Stomach smooth muscle (tissue), 2 donors: ENCODE measurements around the gene ZNF644.

ENCODE experiments used
- H3K27ac ChIP-seq: one replicate; pipeline ENCODE4 v1.7.0; 2013; ENCODE audit warnings: mild to moderate bottlenecking, low read length, inconsistent platforms
- H3K27me3 ChIP-seq, 2 donors: one replicate each; pipeline ENCODE4 v1.7.0; 2013; ENCODE audit warnings: low read length in 2 of 2; ENCODE audit not compliant: insufficient read depth in 2 of 2, control insufficient read depth in 1 of 2
- H3K36me3 ChIP-seq, 2 donors: one replicate each; pipeline ENCODE4 v1.7.0; 2013; ENCODE audit warnings: low read length in 2 of 2; ENCODE audit not compliant: control insufficient read depth in 2 of 2, insufficient read depth in 2 of 2
- H3K4me1 ChIP-seq: one replicate; pipeline ENCODE4 v1.7.0; 2013; ENCODE audit warnings: low read length; ENCODE audit not compliant: control insufficient read depth, insufficient read depth
- H3K4me3 ChIP-seq, 2 donors: one replicate each; pipeline ENCODE4 v1.7.0; 2013; ENCODE audit warnings: low read length in 2 of 2
- H3K9ac ChIP-seq, 2 donors: one replicate each; pipeline ENCODE4 v1.7.0; 2013; ENCODE audit warnings: low read length in 2 of 2, mild to moderate bottlenecking in 1 of 2
- H3K9me3 ChIP-seq, 2 donors: one replicate each; pipeline ENCODE4 v1.7.0; 2013; ENCODE audit warnings: low read length in 2 of 2; ENCODE audit not compliant: control insufficient read depth in 2 of 2
- donor health status: healthy.
- donor health status: Pancreatic carcinoma.

Gene ZNF644

DNA sequence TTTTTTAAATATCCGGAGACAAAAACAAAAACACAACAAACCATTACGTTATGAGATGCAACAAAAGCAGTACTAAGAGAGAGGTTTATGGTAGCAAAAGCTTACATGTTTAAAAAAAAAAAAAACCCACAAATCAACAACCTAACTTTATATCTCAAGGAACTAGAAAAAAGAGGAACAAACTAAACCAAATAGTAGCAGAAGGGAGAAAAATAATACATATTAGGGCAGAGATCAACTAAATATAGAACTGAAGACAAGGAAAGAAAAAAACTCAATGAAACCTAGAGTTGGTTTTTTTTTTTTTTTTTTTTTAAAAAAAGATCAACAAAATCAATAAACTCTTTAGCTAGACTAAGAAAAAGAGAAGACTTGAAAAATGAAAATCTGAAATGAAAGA, 34.9 kb downstream of the ZNF644 start:
- Histone ChIP-seq H3K9me3 (peaks cover 0 to 5% of the 10 kb centered on the region in 2 donors), H3K27ac (no peak overlapping the region)

DNA sequence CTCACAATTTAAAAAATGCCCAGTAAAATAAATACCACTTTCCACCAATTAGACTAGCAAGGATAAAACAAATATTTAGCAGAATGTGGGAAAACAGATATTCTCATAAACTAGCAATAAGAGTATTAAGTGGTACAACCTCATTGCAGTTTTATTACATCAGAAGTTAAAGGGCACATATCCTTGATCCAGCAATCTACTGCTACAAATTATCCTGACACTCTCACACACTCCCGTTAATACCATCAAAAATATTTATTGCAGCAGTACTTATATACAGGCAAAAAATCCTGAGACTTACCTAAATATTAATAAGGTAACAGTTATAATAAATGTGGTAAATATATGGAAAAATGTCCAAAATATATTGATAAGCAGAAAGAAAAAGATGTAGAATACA, 44.3 kb downstream of the ZNF644 start:
- Histone ChIP-seq H3K36me3 (peaks cover 0 to 2% of the 10 kb centered on the region in 2 donors), H3K4me1 (no peaks in the 10 kb centered on the region), H3K27ac (no peak overlapping the region), H3K9me3 (no peaks in the 10 kb centered on the region), H3K4me3 (no peak overlapping the region), H3K27me3 (no peaks in the 10 kb centered on the region), H3K9ac (no peak overlapping the region)

More for the DNA sequence above, 34.9 kb downstream of the ZNF644 start:
- H3K36me3 ChIP-seq, result no peaks in the 10 kb centered on the region
- no peak overlapping the region for H3K4me3 ChIP-seq
- H3K27me3 ChIP-seq, result no peaks in the 10 kb centered on the region
- no peak overlapping the region for H3K9ac ChIP-seq
- H3K4me1 ChIP-seq, result no peaks in the 10 kb centered on the region

DNA sequence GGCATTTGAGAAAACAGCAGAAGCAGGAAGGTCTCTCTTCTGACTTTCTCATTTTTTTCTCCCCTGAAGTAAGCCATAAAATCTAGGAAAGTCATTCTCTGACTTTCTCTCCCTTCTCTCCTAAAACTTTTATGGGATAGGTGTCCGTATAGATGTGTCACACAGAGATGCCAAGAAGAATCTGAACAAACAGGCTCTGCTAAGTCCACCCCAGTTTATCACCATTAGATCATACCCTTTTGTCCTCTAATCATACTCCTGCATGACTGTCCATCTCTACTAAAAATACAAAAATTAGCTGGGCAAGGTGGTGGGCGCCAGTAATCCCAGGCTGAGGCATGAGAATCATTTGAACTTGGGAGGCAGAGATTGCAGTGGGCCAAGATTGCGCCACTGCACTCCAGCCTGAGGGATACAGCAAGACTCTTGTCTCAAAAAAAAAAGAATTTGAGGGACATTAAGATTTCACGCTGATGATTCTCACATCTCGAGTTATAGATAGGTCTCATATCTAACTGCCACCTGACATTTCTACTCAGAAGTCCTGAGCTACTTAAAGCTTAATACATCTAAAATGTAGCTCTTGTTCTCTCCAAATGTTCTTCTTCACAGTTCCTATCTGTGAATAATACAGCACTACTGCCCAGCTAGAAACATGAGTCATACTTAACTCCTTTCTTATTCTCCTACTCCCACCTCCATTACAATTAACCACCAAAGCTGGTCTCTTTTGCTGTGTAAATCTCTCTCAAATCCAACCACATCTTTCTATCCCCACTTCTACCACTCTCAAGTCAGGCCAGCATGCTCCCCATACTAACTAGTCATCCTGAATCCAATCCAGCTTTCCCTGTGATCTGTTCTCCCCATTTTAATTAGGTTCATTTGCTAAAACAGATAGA, 47.7 kb downstream of the ZNF644 start:
- H3K27ac ChIP-seq, result no peak overlapping the region

DNA sequence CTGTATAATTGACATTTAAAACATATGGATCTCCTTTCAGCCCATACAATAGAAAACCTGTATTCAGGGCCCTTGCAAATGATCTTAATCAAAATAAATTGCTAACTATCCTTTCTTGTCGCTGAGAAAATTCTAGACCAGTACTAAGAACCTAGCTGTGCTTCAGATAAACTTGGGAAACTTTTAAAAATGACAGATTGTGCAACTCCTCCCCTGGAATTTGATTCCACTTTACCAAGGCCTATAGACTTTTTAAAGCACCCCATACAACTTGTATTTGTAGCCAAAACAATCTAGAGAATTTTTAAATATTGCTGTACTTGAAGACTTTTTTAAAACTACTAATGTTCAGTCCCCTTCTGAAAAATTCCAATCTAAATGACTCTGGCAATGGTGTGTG, 51.6 kb downstream of the ZNF644 start:
- Histone ChIP-seq H3K4me1 (no peaks in the 10 kb centered on the region), H3K36me3 (peaks cover 0 to 2% of the 10 kb centered on the region in 2 donors), H3K27ac (no peak overlapping the region), H3K27me3 (no peaks in the 10 kb centered on the region), H3K9ac (no peak overlapping the region), H3K9me3 (no peaks in the 10 kb centered on the region), H3K4me3 (no peak overlapping the region)

More for the DNA sequence above, 47.7 kb downstream of the ZNF644 start:
- Histone ChIP-seq H3K27me3 (no peaks in the 10 kb centered on the region), H3K9me3 (no peaks in the 10 kb centered on the region), H3K36me3 (peaks cover 2% of the 10 kb centered on the region in 2 donors), H3K4me3 (no peak overlapping the region), H3K4me1 (no peaks in the 10 kb centered on the region), H3K9ac (no peak overlapping the region)

DNA sequence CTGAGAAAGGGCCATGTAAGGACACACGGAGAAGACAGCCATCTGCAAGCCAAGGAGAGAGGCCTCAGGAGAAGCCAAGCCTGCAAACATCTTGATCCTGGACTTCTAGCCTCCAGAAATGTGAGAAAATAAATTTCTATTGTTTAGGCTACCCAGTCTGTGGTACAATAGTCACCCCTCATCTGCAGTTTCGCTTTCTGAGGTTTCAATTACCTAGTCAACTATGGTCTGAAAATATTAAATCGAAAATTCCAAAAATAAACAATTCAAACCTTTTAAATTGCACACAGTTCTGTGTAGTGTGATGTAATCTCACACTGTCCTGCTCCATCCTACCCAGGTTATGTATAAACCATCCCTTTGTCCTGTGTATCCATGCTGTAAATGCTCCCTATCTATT, 52.6 kb downstream of the ZNF644 start:
- no peak overlapping the region for H3K27ac ChIP-seq

DNA sequence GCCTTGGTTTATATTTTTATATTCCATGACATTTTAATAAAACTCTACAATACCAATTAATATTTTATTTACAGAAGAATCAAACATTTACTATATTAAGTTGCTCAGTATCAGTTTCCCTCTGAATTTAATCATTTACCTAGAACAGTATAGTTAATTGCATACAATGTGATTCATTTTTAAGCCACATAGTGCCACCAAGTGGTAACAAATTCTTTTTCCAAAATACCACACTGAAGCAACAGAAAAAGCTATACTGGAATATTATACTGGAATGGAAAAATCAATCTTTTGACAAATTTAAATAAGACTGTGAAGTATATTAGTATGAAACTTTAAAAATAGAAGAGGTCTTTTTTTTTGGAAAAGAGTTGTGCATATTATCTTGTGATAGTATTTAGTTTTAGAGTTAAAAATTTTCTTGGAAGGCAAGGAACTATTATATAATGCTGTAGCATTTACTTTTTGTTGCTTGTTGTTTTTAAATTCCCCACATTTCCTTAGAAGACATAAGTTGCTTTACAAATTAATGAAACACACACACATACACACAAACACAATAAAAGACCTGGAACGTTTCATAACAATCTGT, 57.3 kb downstream of the ZNF644 start:
- H3K9ac ChIP-seq, result no peak overlapping the region
- no peaks in the 10 kb centered on the region for H3K27me3 ChIP-seq
- H3K36me3 ChIP-seq, result no peaks in the 10 kb centered on the region
- H3K27ac ChIP-seq, result no peak overlapping the region
- no peak overlapping the region for H3K4me3 ChIP-seq
- H3K4me1 ChIP-seq, result no peaks in the 10 kb centered on the region
- H3K9me3 ChIP-seq, result no peaks in the 10 kb centered on the region

More for the DNA sequence above, 52.6 kb downstream of the ZNF644 start:
- H3K9ac ChIP-seq, result no peak overlapping the region
- H3K4me3 ChIP-seq, result no peak overlapping the region
- no peaks in the 10 kb centered on the region for H3K27me3 ChIP-seq
- peaks cover 0 to 2% of the 10 kb centered on the region in 2 donors for H3K36me3 ChIP-seq
- no peaks in the 10 kb centered on the region for H3K4me1 ChIP-seq
- H3K9me3 ChIP-seq, result no peaks in the 10 kb centered on the region

DNA sequence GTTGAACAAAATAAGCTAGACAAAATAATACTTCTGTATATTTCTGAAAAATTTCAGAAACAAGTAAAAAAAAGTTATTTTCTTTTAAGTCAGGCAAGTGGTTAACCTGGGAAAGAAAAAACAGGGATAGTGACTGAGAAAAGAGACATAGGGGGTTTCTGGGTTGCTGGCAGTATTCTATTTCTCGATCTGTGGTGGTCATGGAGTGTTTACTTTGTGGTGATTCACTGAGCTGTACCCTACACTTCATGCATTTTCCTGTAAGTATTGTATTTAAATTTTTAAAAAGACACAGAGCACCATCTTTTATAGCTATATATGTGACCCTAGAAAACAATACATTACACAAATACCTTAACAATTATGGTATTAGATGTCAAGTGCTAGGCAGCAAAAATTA, 58.2 kb downstream of the ZNF644 start:
- Histone ChIP-seq H3K4me3 (no peak overlapping the region), H3K27ac (no peak overlapping the region)

DNA sequence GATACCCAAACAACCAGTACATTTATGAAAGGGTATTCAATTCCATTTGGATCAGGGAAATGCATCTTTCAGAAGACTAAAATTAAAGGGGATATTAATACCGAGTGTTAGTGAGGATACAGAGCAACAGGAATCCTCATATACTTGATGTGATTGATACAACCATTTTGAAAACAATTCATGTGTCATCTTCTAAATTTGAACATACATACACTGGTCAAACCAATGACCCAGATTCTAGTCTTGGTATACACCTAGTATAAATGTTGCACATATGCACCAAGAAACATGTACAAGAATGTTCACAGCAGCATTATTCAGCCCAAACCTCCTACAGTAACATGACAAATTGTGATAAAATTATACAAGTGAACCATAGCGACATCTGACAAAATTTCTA, 58.6 kb downstream of the ZNF644 start:
- Histone ChIP-seq H3K27ac (no peak overlapping the region), H3K9me3 (no peaks in the 10 kb centered on the region), H3K27me3 (no peaks in the 10 kb centered on the region), H3K36me3 (no peaks in the 10 kb centered on the region), H3K4me1 (no peaks in the 10 kb centered on the region), H3K4me3 (no peak overlapping the region), H3K9ac (no peak overlapping the region)

More for the DNA sequence above, 58.2 kb downstream of the ZNF644 start:
- Histone ChIP-seq H3K36me3 (no peaks in the 10 kb centered on the region), H3K4me1 (no peaks in the 10 kb centered on the region), H3K9me3 (no peaks in the 10 kb centered on the region), H3K27me3 (no peaks in the 10 kb centered on the region), H3K9ac (no peak overlapping the region)

DNA sequence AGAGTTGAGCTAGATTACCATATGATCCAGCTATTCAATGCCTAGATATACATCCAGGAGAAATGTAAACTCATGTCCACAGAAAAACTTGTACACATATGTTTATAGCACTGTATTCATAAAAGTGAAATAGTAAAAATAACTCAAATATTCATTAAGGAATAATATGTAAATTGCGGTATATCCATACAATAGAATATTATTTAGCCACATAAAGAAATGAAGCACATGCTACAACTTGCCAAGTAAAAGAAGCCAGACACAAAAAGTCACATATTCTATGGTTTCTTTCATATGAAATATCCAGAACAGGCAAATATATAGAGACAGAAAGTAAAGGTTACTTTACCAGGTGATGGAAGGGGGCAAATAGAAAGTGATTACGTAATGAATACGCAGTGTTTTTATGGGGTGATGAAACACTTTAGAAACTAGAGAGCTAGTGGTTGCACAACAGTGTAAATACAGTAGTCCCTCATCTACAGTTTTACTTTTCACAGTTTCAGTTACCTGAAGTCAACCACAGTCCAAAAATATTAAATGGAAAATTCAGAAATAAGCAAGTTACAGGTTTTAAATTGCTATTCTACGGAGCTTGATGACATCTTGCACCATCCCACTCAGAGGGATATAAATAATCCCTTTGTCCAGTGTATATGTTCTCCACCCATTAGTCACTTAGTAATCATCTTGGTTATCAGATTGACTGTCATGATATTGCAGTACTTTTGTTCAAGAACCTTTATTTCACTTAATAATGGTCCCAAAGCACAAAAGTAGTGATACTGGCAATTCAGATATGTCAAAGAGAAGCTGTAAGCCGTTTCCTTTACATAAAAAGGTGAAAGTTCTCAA, 62.3 kb downstream of the ZNF644 start:
- no peak overlapping the region for H3K27ac ChIP-seq
- no peaks in the 10 kb centered on the region for H3K9me3 ChIP-seq
- H3K4me3 ChIP-seq, result no peak overlapping the region
- no peaks in the 10 kb centered on the region for H3K36me3 ChIP-seq
- no peaks in the 10 kb centered on the region for H3K4me1 ChIP-seq
- H3K27me3 ChIP-seq, result no peaks in the 10 kb centered on the region
- no peak overlapping the region for H3K9ac ChIP-seq

DNA sequence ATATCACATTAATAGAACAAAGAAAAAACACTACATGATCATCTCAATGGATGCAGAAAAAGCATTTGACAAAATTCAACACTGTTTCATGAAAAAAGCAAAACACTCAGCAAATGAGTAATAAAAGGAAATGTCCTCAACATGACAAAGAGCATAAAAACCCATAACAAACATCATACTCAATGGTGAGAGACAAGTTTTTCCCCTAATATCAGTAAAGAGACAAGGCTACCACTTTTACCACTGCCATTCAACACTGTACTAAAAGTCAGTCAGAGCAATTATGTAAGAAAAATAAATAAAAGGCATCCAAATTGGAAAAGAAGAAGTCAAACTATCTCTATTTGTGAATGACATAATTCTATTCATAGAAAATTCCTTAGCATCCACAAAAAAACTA, 64.3 kb downstream of the ZNF644 start:
- Histone ChIP-seq H3K9me3 (no peaks in the 10 kb centered on the region), H3K9ac (no peak overlapping the region), H3K27me3 (no peaks in the 10 kb centered on the region), H3K27ac (no peak overlapping the region), H3K4me3 (no peak overlapping the region), H3K4me1 (no peaks in the 10 kb centered on the region), H3K36me3 (no peaks in the 10 kb centered on the region)
